HG02759 (cell line): Measurements from ENCODE around the gene SLC30A1.

Experiments used
- ATAC-seq: cut with Tn5 transposase; IDR thresholded peaks from one replicate; pipeline ENCODE4 v1.9.1; 2021; ENCODE audit warnings: mild to moderate bottlenecking, moderate library complexity; ENCODE audit not compliant: unreplicated experiment

The SLC30A1 gene

GRCh38 chr1:211607754-211608473, 29.0 kb upstream of the SLC30A1 start:
- no peak for ATAC-seq

GRCh38 chr1:211606914-211607753, 28.2 kb upstream of the SLC30A1 start:
- peak; percentile 96 for ATAC-seq

GRCh38 chr1:211606332-211606913, 27.5 kb upstream of the SLC30A1 start:
- ATAC-seq, result peak; percentile 61

GRCh38 chr1:211605603-211606331, 26.8 kb upstream of the SLC30A1 start:
- ATAC-seq, result no peak

- no peak for ATAC-seq
These were observed 26.1 kb upstream of the SLC30A1 start for GRCh38 chr1:211605034-211605433.

GRCh38 chr1:211604548-211604947, 25.6 kb upstream of the SLC30A1 start:
- no peak for ATAC-seq

- ATAC-seq, result no peak
These were observed 24.8 kb upstream of the SLC30A1 start for GRCh38 chr1:211603713-211604112.

GRCh38 chr1:211603191-211603701, 24.3 kb upstream of the SLC30A1 start:
- no peak for ATAC-seq

GRCh38 chr1:211601982-211602670, 23.2 kb upstream of the SLC30A1 start:
- no peak for ATAC-seq

GRCh38 chr1:211601159-211601558, 22.2 kb upstream of the SLC30A1 start:
- ATAC-seq, result no peak

- ATAC-seq, result no peak
These were observed 20.3 kb upstream of the SLC30A1 start for GRCh38 chr1:211599250-211599649.

- no peak for ATAC-seq
These were observed 19.6 kb upstream of the SLC30A1 start for GRCh38 chr1:211598514-211598913.

GRCh38 chr1:211596418-211597181, 17.6 kb upstream of the SLC30A1 start:
- no peak for ATAC-seq

- ATAC-seq, result no peak
These were observed 16.5 kb upstream of the SLC30A1 start for GRCh38 chr1:211595419-211595818.

GRCh38 chr1:211591980-211592493, 13.1 kb upstream of the SLC30A1 start:
- no peak for ATAC-seq

- no peak for ATAC-seq
These were observed 11.1 kb upstream of the SLC30A1 start for GRCh38 chr1:211589782-211590721.

GRCh38 chr1:211588711-211589110, 9.8 kb upstream of the SLC30A1 start:
- no peak for ATAC-seq

- no peak for ATAC-seq
These were observed 8.2 kb upstream of the SLC30A1 start for GRCh38 chr1:211587123-211587522.
